ENCODE data around the gene ADARB2. TPM values are rescaled to one million over a fixed set of nuclear protein-coding genes. Genes with fewer than 3 reads are reported as not detected.

ADARB2 gene
- total and polyA plus RNA-seq, 10 of the 15 experiments (the other 5 are each of a cell fraction or from before 2014, with no cell fraction given): 0.02 to 4.1 (median 0.76) TPM

GRCh38 chr10:1274701-1275544 is 462.4 kb downstream of the ADARB2 start:
- no peaks in the 10 kb centered on the region for H3K79me2 ChIP-seq (ENCODE audit: control insufficient read depth, insufficient read depth, low read length)
- in situ Hi-C loops (cut with MboI): no loop called here
- CTCF ChIA-PET: no interaction called here

More at GRCh38 chr10:1274701-1275544, 462.4 kb downstream of the ADARB2 start:
- H3K27me3 ChIP-seq (replicated peaks in 1 of 2; ENCODE audit: control insufficient read depth in 2 of 2, insufficient read depth in 2 of 2, low read length in 1 of 2): no peaks in the 10 kb centered on the region
- intact Hi-C loops (cut with micrococcal nuclease; ENCODE audit: unreplicated experiment): no loop called here
- FAIRE-seq (no peak), ATAC-seq (no peak), DNase-seq (ENCODE audit: low read depth, low spot score) (no peak)
- no peak overlapping the region for H3K4me2 ChIP-seq (ENCODE audit: control insufficient read depth, insufficient read depth)
- POLR2A ChIA-PET: no interaction called here
- RAD21 ChIA-PET (ENCODE audit: unreplicated experiment): no interaction called here
- no peak for TF ChIP-seq GATAD2B (conservative IDR thresholded peaks at IDR 0.05; ENCODE audit: low read depth)
- no peak for TF ChIP-seq IKZF2 (IDR thresholded peaks at IDR 0.05)
- TF ChIP-seq ESRRA (IDR thresholded peaks at IDR 0.05; ENCODE audit: low read length): no peak
- no peak for TF ChIP-seq DPF2 (IDR thresholded peaks at IDR 0.05)
- no peak for TF ChIP-seq CTCF (IDR thresholded peaks at IDR 0.05 in 2 of 3, conservative IDR thresholded peaks at IDR 0.05 in 1 of 3; ENCODE audit: control insufficient read depth in 2 of 3, extremely low read depth in 1 of 3, insufficient read depth in 1 of 3, low read depth in 3 of 3, low read length in 3 of 3)
- no peak for TF ChIP-seq HSF1 (IDR thresholded peaks at IDR 0.05; ENCODE audit: low read depth, low read length)
- no peak for TF ChIP-seq MEF2A (IDR thresholded peaks at IDR 0.05; ENCODE audit: insufficient read depth, low read depth, low read length)
- TF ChIP-seq HCFC1 (IDR thresholded peaks at IDR 0.05; ENCODE audit: low read length): no peak
- SMC1A ChIA-PET (ENCODE audit: uncharacterized antibody, unreplicated experiment): no interaction called here
- no peaks in the 10 kb centered on the region for H3K4me1 ChIP-seq (ENCODE audit: control insufficient read depth, insufficient read depth, low read length)
- WGBS (ENCODE audit: insufficient coverage, insufficient replicate concordance, low lambda C conversion rate, missing lambda C conversion rate): 49% methylated on average over 17 of the region's 17 CpGs
- no peak overlapping the region for H3K9ac ChIP-seq (ENCODE audit: control insufficient read depth, insufficient read depth, low read length)
- no peak overlapping the region for H3K4me3 ChIP-seq
- BruUV-seq (replicated peaks): no TSS peak
- H2AFZ ChIP-seq (ENCODE audit: control insufficient read depth, low read depth, low read length): no peak overlapping the region
- no peak overlapping the region for H3K27ac ChIP-seq (ENCODE audit: control insufficient read depth, insufficient read depth)
- no peaks in the 10 kb centered on the region for H3K36me3 ChIP-seq (ENCODE audit: control insufficient read depth in 2 of 2, insufficient read depth in 2 of 2, low read length in 1 of 2)
- H3K9me3 ChIP-seq (replicated peaks; ENCODE audit: control insufficient read depth, insufficient read depth, low read length): no peaks in the 10 kb centered on the region
- H4K20me1 ChIP-seq (ENCODE audit: control insufficient read depth, insufficient read depth): no peaks in the 10 kb centered on the region

All from GM12878 (cell line).